Activated naive CD4-positive, alpha-beta T cell treated with anti-CD3 and anti-CD28 coated beads, Interleukin-2, amount 10 ng/mL, durations not matched to agents 7 days and 5 days (primary cell): Measurements from ENCODE around the gene IKBKG.
"Not testable (repeated sequence)": the region's sequence is repeated elsewhere in the genome, so short reads cannot be mapped to it uniquely, and the experiment has no call there.

Experiments used
- CTCF ChIA-PET: fragments of 350-600 bp; sonication (Branson Sonifier 250); formaldehyde crosslinking; loops from one replicate; lab custom pipeline; 2021; ENCODE audit warnings: antibody characterized with exemption; lab: Charles Lee
- DNase-seq: peaks from one replicate; pipeline ENCODE4 v3.0.0-alpha.2; 2020
- H3K27ac Mint-ChIP-seq: one replicate; pipeline ENCODE4 v1.8.0; 2021; ENCODE audit warnings: mild to moderate bottlenecking, moderate library complexity, mixed read lengths
- H3K27me3 Mint-ChIP-seq: one replicate; pipeline ENCODE4 v1.8.0; 2021; ENCODE audit warnings: mild to moderate bottlenecking, mixed read lengths
- H3K36me3 Mint-ChIP-seq: one replicate; pipeline ENCODE4 v1.8.0; 2021; ENCODE audit warnings: mixed read lengths
- H3K4me1 Mint-ChIP-seq: one replicate; pipeline ENCODE4 v1.8.0; 2021; ENCODE audit warnings: mixed read lengths
- H3K4me3 Mint-ChIP-seq: one replicate; pipeline ENCODE4 v1.8.0; 2021; ENCODE audit warnings: mild to moderate bottlenecking, moderate library complexity, mixed read lengths
- H3K9me3 Mint-ChIP-seq: one replicate; pipeline ENCODE4 v1.8.0; 2021; ENCODE audit warnings: mixed read lengths

The IKBKG gene

GRCh38 chrX:154598656-154599055 lies 51.2 kb downstream of the IKBKG start:
- no peaks in the 10 kb centered on the region for H3K4me1 Mint-ChIP-seq
- DNase-seq: no peak
- no peaks in the 10 kb centered on the region for H3K36me3 Mint-ChIP-seq
- H3K9me3 Mint-ChIP-seq: peaks cover 1% of the 10 kb centered on the region
- H3K27me3 Mint-ChIP-seq: peaks cover 31% of the 10 kb centered on the region
- H3K27ac Mint-ChIP-seq: no peak overlapping the region
- CTCF ChIA-PET: no interaction called here
- no peak overlapping the region for H3K4me3 Mint-ChIP-seq

- no peak overlapping the region for H3K27ac Mint-ChIP-seq
- peaks cover 1% of the 10 kb centered on the region for H3K9me3 Mint-ChIP-seq
- H3K4me1 Mint-ChIP-seq: no peaks in the 10 kb centered on the region
- no peaks in the 10 kb centered on the region for H3K36me3 Mint-ChIP-seq
- peaks cover 30% of the 10 kb centered on the region for H3K27me3 Mint-ChIP-seq
- CTCF ChIA-PET: no interaction called here
- no peak for DNase-seq
- H3K4me3 Mint-ChIP-seq: no peak overlapping the region
Observed at GRCh38 chrX:154599531-154599930, 52.1 kb downstream of the IKBKG start.

- no peak for DNase-seq
- no peaks in the 10 kb centered on the region for H3K4me1 Mint-ChIP-seq
- no peak overlapping the region for H3K4me3 Mint-ChIP-seq
- peaks cover 19% of the 10 kb centered on the region for H3K27me3 Mint-ChIP-seq
- CTCF ChIA-PET: no interaction called here
- no peak overlapping the region for H3K27ac Mint-ChIP-seq
- no peaks in the 10 kb centered on the region for H3K36me3 Mint-ChIP-seq
- H3K9me3 Mint-ChIP-seq: peaks cover 1% of the 10 kb centered on the region
Observed at GRCh38 chrX:154600759-154601374, 53.4 kb downstream of the IKBKG start.

GRCh38 chrX:154602226-154602625 lies 54.8 kb downstream of the IKBKG start:
- CTCF ChIA-PET: no interaction called here
- Mint-ChIP-seq H3K36me3 (no peaks in the 10 kb centered on the region), H3K27ac (no peak overlapping the region), H3K9me3 (peaks cover 1% of the 10 kb centered on the region), H3K27me3 (peaks cover 19% of the 10 kb centered on the region), H3K4me1 (peaks cover 11% of the 10 kb centered on the region), H3K4me3 (no peak overlapping the region)
- no peak for DNase-seq

- H3K9me3 Mint-ChIP-seq: no peaks in the 10 kb centered on the region
- peaks cover 11% of the 10 kb centered on the region for H3K4me1 Mint-ChIP-seq
- CTCF ChIA-PET: no interaction called here
- DNase-seq: no peak
- H3K27me3 Mint-ChIP-seq: peaks cover 19% of the 10 kb centered on the region
- H3K27ac Mint-ChIP-seq: no peak overlapping the region
- H3K36me3 Mint-ChIP-seq: no peaks in the 10 kb centered on the region
- H3K4me3 Mint-ChIP-seq: no peak overlapping the region
Observed at GRCh38 chrX:154602766-154603437, 55.5 kb downstream of the IKBKG start.

GRCh38 chrX:154603438-154604430 lies 56.3 kb downstream of the IKBKG start:
- no peak for DNase-seq

GRCh38 chrX:154605566-154605965 lies 58.1 kb downstream of the IKBKG start:
- H3K9me3 Mint-ChIP-seq: no peaks in the 10 kb centered on the region
- H3K36me3 Mint-ChIP-seq: no peaks in the 10 kb centered on the region
- no peak overlapping the region for H3K27ac Mint-ChIP-seq
- H3K27me3 Mint-ChIP-seq: peaks cover 9% of the 10 kb centered on the region
- H3K4me3 Mint-ChIP-seq: no peak overlapping the region
- H3K4me1 Mint-ChIP-seq: peaks cover 11% of the 10 kb centered on the region
- CTCF ChIA-PET: interaction anchor here (1.5 kb wide), 1 partner anchor 113 kb away, joined by 4 read pairs; no protein-coding TSS in a partner anchor
- DNase-seq: no peak

More at GRCh38 chrX:154603438-154604430, 56.3 kb downstream of the IKBKG start:
- H3K36me3 Mint-ChIP-seq: no peaks in the 10 kb centered on the region
- no peaks in the 10 kb centered on the region for H3K9me3 Mint-ChIP-seq
- peaks cover 19% of the 10 kb centered on the region for H3K27me3 Mint-ChIP-seq
- peaks cover 11% of the 10 kb centered on the region for H3K4me1 Mint-ChIP-seq
- no peak overlapping the region for H3K27ac Mint-ChIP-seq
- CTCF ChIA-PET: no interaction called here
- H3K4me3 Mint-ChIP-seq: no peak overlapping the region

GRCh38 chrX:154607370-154607769 lies 60.0 kb downstream of the IKBKG start:
- Mint-ChIP-seq H3K4me3 (no peak overlapping the region), H3K9me3 (no peaks in the 10 kb centered on the region), H3K27me3 (peaks cover 9% of the 10 kb centered on the region), H3K4me1 (peaks cover 11% of the 10 kb centered on the region), H3K27ac (no peak overlapping the region), H3K36me3 (no peaks in the 10 kb centered on the region)
- CTCF ChIA-PET: interaction anchor here (1.6 kb wide), 1 partner anchor 140 kb away, joined by 4 read pairs; no protein-coding TSS in a partner anchor
- no peak for DNase-seq

GRCh38 chrX:154607976-154608375 lies 60.6 kb downstream of the IKBKG start:
- H3K9me3 Mint-ChIP-seq: not testable (repeated sequence)

GRCh38 chrX:154608823-154609222 lies 61.4 kb downstream of the IKBKG start:
- H3K9me3 Mint-ChIP-seq, DNase-seq, H3K36me3 Mint-ChIP-seq, H3K27ac Mint-ChIP-seq, H3K27me3 Mint-ChIP-seq, CTCF ChIA-PET, H3K4me3 Mint-ChIP-seq: not testable (repeated sequence)
- peaks cover 11% of the 10 kb centered on the region for H3K4me1 Mint-ChIP-seq

More at GRCh38 chrX:154607976-154608375, 60.6 kb downstream of the IKBKG start:
- DNase-seq, CTCF ChIA-PET, H3K36me3 Mint-ChIP-seq, H3K4me3 Mint-ChIP-seq, H3K27ac Mint-ChIP-seq, H3K27me3 Mint-ChIP-seq: not testable (repeated sequence)
- H3K4me1 Mint-ChIP-seq: peaks cover 11% of the 10 kb centered on the region

- not testable (repeated sequence) for DNase-seq, H3K36me3 Mint-ChIP-seq, H3K4me1 Mint-ChIP-seq, H3K9me3 Mint-ChIP-seq, H3K4me3 Mint-ChIP-seq, H3K27me3 Mint-ChIP-seq, H3K27ac Mint-ChIP-seq
- CTCF ChIA-PET: interaction anchor here (0.5 kb wide), 1 partner anchor 146 kb away, joined by 3 read pairs; no protein-coding TSS in a partner anchor
Observed at GRCh38 chrX:154611146-154611545, 63.7 kb downstream of the IKBKG start.

GRCh38 chrX:154613586-154613985 lies 66.2 kb downstream of the IKBKG start:
- H3K4me3 Mint-ChIP-seq, CTCF ChIA-PET, H3K4me1 Mint-ChIP-seq, H3K9me3 Mint-ChIP-seq, DNase-seq, H3K27ac Mint-ChIP-seq, H3K27me3 Mint-ChIP-seq, H3K36me3 Mint-ChIP-seq: not testable (repeated sequence)
